Esophagus squamous epithelium (tissue), 4 donors: ENCODE results near the gene INTS1.

Source experiments
- POLR2A ChIP-seq, 4 donors: fragments of 450-650 bp; IDR thresholded peaks; one replicate each; pipeline ENCODE4 v1.6.1; 2017; ENCODE audit warnings: antibody characterized with exemption in 4 of 4, mild to moderate bottlenecking in 4 of 4, moderate library complexity in 3 of 4
- TF ChIP-seq, protein P1 (sequence below), 6 experiments: fragments of 450-650 bp in 4 of 6; fragments of 200-600 bp in 2 of 6; sonication (generic) in 2 of 6; IDR thresholded peaks; one replicate each; pipeline ENCODE4 v1.5.1; 2016 to 2019; ENCODE audit warnings: antibody characterized with exemption in 6 of 6, mild to moderate bottlenecking in 4 of 6, moderate library complexity in 4 of 6

DNA sequence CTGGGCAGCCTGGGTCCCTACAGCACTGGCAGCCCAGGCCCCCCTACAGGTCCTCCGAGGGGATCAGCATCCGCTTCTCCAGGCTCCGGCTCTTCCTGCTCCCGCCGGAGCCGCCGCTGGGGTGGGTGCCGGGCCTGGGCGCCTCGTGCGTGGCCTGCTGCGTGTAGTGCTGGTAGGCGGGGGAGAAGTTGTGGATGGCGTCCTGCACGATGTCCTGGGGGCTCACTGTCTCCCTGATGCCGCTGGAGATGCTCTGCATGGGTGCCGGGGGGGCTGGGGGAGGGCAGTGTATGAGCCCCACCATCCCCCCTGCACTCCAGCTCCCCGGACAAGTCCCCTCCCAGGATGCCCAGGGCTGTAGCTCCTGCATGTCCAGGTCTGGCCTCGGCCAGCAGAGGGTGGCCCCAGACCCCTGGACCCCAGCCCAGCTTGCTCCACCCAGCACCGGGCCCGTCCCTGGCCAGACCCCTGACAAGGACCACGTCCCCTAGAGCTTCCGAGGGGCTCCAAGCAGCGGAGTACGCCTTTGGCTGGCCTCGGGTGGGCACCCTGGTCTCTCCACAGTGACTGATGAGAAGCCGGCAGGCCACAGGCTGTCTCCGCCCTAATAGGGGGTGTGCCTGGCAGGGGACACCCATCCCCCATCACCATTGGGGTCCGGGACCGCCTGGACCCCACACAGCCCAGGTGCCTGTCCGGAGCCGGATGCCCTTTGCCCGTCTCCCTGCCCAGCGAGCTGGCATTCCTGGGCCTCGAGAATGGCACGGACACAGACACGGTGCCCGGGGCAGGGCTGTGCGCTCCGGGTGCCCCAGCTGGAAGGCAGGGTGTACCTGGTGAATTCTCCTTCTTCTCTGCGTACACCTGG is 43.0 kb upstream of the INTS1 start:
- TF ChIP-seq, protein P1, sequence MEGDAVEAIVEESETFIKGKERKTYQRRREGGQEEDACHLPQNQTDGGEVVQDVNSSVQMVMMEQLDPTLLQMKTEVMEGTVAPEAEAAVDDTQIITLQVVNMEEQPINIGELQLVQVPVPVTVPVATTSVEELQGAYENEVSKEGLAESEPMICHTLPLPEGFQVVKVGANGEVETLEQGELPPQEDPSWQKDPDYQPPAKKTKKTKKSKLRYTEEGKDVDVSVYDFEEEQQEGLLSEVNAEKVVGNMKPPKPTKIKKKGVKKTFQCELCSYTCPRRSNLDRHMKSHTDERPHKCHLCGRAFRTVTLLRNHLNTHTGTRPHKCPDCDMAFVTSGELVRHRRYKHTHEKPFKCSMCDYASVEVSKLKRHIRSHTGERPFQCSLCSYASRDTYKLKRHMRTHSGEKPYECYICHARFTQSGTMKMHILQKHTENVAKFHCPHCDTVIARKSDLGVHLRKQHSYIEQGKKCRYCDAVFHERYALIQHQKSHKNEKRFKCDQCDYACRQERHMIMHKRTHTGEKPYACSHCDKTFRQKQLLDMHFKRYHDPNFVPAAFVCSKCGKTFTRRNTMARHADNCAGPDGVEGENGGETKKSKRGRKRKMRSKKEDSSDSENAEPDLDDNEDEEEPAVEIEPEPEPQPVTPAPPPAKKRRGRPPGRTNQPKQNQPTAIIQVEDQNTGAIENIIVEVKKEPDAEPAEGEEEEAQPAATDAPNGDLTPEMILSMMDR (IDR thresholded peaks at IDR 0.05) = no peak
- TF ChIP-seq POLR2A (IDR thresholded peaks at IDR 0.05) = no peak
